Neural cell (in vitro differentiated cells): ENCODE data around the gene AMY1C.
"Not testable (repeated sequence)": the region's sequence is repeated elsewhere in the genome, so short reads cannot be mapped to it uniquely, and the experiment has no call there.

Experiments
- EP300 ChIP-seq: fragments of 450-650 bp; conservative IDR thresholded peaks from 2 replicates; pipeline ENCODE4 v1.6.1; 2014; ENCODE audit warnings: antibody characterized with exemption, mild to moderate bottlenecking, moderate library complexity; ENCODE audit not compliant: poor library complexity, severe bottlenecking
- EZH2 ChIP-seq: fragments of 200-600, 300-800 bp; shearing (Covaris generic), sonication (generic); IDR thresholded peaks from 2 replicates; pipeline ENCODE4 v1.6.1; 2014; ENCODE audit warnings: antibody characterized with exemption, low read length, borderline replicate concordance, mild to moderate bottlenecking; ENCODE audit not compliant: insufficient read depth, poor library complexity, severe bottlenecking
- MXI1 ChIP-seq: fragments of 450-650 bp; conservative IDR thresholded peaks from 2 replicates; pipeline ENCODE4 v1.6.1; 2014; ENCODE audit warnings: antibody characterized with exemption, mild to moderate bottlenecking; ENCODE audit not compliant: poor library complexity, severe bottlenecking
- POLR2AphosphoS5 ChIP-seq: IDR thresholded peaks from 2 replicates; pipeline ENCODE4 v1.6.1; 2012
- RAD21 ChIP-seq: fragments of 450-650 bp; conservative IDR thresholded peaks from 2 replicates; pipeline ENCODE4 v1.6.1; 2014; ENCODE audit warnings: antibody characterized with exemption, mild to moderate bottlenecking, moderate library complexity
- SMC3 ChIP-seq: fragments of 450-650 bp; conservative IDR thresholded peaks from 2 replicates; pipeline ENCODE4 v1.6.1; 2014; ENCODE audit warnings: antibody characterized with exemption, mild to moderate bottlenecking, moderate library complexity; ENCODE audit not compliant: poor library complexity
- TAF1 ChIP-seq: IDR thresholded peaks from 2 replicates; pipeline ENCODE4 v1.6.1; 2012; ENCODE audit warnings: low read depth
- TF ChIP-seq, protein P1 (sequence below): fragments of 450-650 bp; IDR thresholded peaks from 2 replicates; pipeline ENCODE4 v1.5.1; 2014; ENCODE audit warnings: antibody characterized with exemption, mild to moderate bottlenecking, moderate library complexity; ENCODE audit not compliant: poor library complexity, severe bottlenecking
- TF ChIP-seq, protein P2 (sequence below): IDR thresholded peaks from 2 replicates; pipeline ENCODE4 v1.6.1; 2012; ENCODE audit warnings: borderline replicate concordance

DNA sequence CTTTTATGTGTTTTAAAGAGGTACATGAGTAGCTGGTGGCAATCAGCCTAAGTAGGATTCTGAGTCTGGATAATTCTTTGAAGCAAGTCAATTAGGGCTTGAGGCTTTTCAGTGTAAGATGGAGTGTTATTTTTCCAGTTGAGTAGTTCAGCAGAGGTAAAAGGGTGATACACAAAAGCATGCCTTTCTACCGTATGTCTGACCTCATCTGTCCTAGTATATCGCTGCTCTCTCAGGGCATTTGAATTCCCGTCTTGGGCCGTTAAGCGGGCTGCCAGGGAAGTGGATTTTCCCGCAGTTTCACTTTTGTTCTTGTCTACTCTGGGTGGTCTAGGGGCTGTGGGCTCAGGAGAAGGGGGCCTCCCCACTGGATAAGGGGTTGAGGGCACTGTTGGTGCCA lies 1.4 kb upstream of the AMY1C start:
- not testable (repeated sequence) for TF ChIP-seq EP300, EZH2, TAF1, RAD21, MXI1, SMC3, POLR2AphosphoS5
- TF ChIP-seq, protein P1, sequence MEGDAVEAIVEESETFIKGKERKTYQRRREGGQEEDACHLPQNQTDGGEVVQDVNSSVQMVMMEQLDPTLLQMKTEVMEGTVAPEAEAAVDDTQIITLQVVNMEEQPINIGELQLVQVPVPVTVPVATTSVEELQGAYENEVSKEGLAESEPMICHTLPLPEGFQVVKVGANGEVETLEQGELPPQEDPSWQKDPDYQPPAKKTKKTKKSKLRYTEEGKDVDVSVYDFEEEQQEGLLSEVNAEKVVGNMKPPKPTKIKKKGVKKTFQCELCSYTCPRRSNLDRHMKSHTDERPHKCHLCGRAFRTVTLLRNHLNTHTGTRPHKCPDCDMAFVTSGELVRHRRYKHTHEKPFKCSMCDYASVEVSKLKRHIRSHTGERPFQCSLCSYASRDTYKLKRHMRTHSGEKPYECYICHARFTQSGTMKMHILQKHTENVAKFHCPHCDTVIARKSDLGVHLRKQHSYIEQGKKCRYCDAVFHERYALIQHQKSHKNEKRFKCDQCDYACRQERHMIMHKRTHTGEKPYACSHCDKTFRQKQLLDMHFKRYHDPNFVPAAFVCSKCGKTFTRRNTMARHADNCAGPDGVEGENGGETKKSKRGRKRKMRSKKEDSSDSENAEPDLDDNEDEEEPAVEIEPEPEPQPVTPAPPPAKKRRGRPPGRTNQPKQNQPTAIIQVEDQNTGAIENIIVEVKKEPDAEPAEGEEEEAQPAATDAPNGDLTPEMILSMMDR: not testable (repeated sequence)
- TF ChIP-seq, protein P2, sequence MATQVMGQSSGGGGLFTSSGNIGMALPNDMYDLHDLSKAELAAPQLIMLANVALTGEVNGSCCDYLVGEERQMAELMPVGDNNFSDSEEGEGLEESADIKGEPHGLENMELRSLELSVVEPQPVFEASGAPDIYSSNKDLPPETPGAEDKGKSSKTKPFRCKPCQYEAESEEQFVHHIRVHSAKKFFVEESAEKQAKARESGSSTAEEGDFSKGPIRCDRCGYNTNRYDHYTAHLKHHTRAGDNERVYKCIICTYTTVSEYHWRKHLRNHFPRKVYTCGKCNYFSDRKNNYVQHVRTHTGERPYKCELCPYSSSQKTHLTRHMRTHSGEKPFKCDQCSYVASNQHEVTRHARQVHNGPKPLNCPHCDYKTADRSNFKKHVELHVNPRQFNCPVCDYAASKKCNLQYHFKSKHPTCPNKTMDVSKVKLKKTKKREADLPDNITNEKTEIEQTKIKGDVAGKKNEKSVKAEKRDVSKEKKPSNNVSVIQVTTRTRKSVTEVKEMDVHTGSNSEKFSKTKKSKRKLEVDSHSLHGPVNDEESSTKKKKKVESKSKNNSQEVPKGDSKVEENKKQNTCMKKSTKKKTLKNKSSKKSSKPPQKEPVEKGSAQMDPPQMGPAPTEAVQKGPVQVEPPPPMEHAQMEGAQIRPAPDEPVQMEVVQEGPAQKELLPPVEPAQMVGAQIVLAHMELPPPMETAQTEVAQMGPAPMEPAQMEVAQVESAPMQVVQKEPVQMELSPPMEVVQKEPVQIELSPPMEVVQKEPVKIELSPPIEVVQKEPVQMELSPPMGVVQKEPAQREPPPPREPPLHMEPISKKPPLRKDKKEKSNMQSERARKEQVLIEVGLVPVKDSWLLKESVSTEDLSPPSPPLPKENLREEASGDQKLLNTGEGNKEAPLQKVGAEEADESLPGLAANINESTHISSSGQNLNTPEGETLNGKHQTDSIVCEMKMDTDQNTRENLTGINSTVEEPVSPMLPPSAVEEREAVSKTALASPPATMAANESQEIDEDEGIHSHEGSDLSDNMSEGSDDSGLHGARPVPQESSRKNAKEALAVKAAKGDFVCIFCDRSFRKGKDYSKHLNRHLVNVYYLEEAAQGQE: not testable (repeated sequence)
